22Rv1 (cell line): ENCODE results near the gene COCH.

ENCODE experiments used
- ZFX ChIP-seq: fragments of 450-650 bp; IDR thresholded peaks from 2 replicates; pipeline ENCODE4 v1.6.1; 2017; ENCODE audit warnings: antibody characterized with exemption, borderline replicate concordance
- TF ChIP-seq, protein P1 (sequence below): fragments of 450-650 bp; IDR thresholded peaks from 2 replicates; pipeline ENCODE4 v1.5.1; 2017; ENCODE audit warnings: mild to moderate bottlenecking

DNA sequence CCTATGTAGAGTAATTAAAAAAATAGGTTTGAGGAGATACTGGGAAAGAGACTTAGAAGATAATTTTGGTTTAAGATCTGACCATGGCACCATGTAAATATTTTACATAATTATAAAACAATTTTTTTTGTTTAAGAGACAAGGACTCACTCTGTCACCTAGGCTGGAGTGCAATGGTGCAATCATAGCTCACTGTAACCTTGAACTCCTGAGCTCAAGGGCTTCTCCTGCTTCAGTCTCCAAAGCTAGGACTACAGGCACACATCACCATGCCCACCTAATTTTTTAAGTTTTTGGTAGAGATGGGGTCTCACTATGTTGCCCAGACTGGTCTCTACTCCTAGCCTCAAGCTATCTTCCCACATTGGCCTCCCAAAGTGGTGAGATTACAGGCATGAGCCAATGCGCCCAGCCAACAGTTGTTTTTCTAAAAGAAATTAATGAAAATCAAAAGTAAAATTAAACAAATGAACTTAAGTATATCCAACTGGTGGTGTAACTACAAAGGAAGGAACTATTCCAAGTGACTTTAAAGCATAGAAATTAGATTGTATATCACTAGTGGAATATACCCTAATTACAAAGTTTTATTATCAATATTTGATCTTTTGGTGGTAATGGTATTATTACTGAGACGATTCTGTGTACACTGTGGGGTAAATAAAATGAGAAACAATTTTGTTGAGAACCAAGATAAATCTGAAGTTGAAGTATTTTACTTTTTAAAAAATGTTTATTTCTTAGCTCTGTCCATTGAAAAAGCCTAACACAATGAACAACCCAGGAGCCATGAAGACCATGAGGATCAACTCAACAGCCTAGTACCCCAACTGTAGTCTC, 29.1 kb downstream of the COCH start:
- TF ChIP-seq, protein P1, sequence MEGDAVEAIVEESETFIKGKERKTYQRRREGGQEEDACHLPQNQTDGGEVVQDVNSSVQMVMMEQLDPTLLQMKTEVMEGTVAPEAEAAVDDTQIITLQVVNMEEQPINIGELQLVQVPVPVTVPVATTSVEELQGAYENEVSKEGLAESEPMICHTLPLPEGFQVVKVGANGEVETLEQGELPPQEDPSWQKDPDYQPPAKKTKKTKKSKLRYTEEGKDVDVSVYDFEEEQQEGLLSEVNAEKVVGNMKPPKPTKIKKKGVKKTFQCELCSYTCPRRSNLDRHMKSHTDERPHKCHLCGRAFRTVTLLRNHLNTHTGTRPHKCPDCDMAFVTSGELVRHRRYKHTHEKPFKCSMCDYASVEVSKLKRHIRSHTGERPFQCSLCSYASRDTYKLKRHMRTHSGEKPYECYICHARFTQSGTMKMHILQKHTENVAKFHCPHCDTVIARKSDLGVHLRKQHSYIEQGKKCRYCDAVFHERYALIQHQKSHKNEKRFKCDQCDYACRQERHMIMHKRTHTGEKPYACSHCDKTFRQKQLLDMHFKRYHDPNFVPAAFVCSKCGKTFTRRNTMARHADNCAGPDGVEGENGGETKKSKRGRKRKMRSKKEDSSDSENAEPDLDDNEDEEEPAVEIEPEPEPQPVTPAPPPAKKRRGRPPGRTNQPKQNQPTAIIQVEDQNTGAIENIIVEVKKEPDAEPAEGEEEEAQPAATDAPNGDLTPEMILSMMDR: no peak
- TF ChIP-seq ZFX: no peak
